HepG2 (cell line): ENCODE results near the gene SLC17A8. TPM values are rescaled to one million over a fixed set of nuclear protein-coding genes. Genes with fewer than 3 reads are reported as not detected.
A peak's percentile ranks its signal among the peaks of the same experiment; 100 is the strongest.

Experiments used
- AGO2 ChIP-seq: fragments of 200-400 bp; formaldehyde crosslinking; optimal IDR thresholded peaks from 2 replicates; pipeline ENCODE3; 2017; ENCODE audit warnings: mild to moderate bottlenecking, low read depth, low read length, moderate library complexity
- ARNTL ChIP-seq: sonication (generic); formaldehyde crosslinking; IDR thresholded peaks from 2 replicates; pipeline ENCODE4 v1.4.0; 2020; ENCODE audit warnings: mild to moderate bottlenecking, missing genetic modification reagents
- ATF5 ChIP-seq: sonication (generic); formaldehyde crosslinking; IDR thresholded peaks from 2 replicates; pipeline ENCODE4 v1.4.0; 2020; ENCODE audit warnings: mild to moderate bottlenecking, low read depth, missing genetic modification reagents
- FLYWCH1 ChIP-seq: sonication (generic); formaldehyde crosslinking; IDR thresholded peaks from 2 replicates; pipeline ENCODE4 v1.8.1; 2023; ENCODE audit warnings: mild to moderate bottlenecking, missing genetic modification reagents
- GLMP ChIP-seq: sonication (generic); formaldehyde crosslinking; IDR thresholded peaks from 2 replicates; pipeline ENCODE4 v1.9.0; 2021; ENCODE audit warnings: missing genetic modification reagents, mild to moderate bottlenecking, borderline replicate concordance
- IRX3 ChIP-seq: sonication (generic); formaldehyde crosslinking; IDR thresholded peaks from 2 replicates; pipeline ENCODE4 v1.8.1; 2023; ENCODE audit warnings: mild to moderate bottlenecking, low read depth, missing genetic modification reagents, borderline replicate concordance
- MAFF ChIP-seq: IDR thresholded peaks from 2 replicates; pipeline ENCODE4 v1.6.1; 2011; ENCODE audit warnings: low read depth, low read length, improper control_type of control experiment
- MXI1 ChIP-seq: IDR thresholded peaks from 3 replicates; pipeline ENCODE4 v1.6.1; 2012; ENCODE audit warnings: low read depth, low read length, inconsistent platforms, borderline replicate concordance
- SRSF1 ChIP-seq: fragments of 200-400 bp; formaldehyde crosslinking; optimal IDR thresholded peaks from 2 replicates; pipeline ENCODE3; 2017; ENCODE audit warnings: mild to moderate bottlenecking, low read depth, low read length, moderate library complexity
- TEAD3 ChIP-seq: optimal IDR thresholded peaks from 2 replicates; pipeline ENCODE3; 2016; ENCODE audit warnings: borderline replicate concordance
- THRA ChIP-seq: sonication (generic); formaldehyde crosslinking; IDR thresholded peaks from 2 replicates; pipeline ENCODE4 v1.4.0; 2020; ENCODE audit warnings: missing genetic modification reagents, borderline replicate concordance
- ZNF136 ChIP-seq: sonication (generic); formaldehyde crosslinking; IDR thresholded peaks from 2 replicates; pipeline ENCODE4 v1.8.1; 2022; ENCODE audit warnings: low read depth, mild to moderate bottlenecking, moderate library complexity, missing genetic modification reagents
- ZNF142 ChIP-seq: sonication (generic); formaldehyde crosslinking; IDR thresholded peaks from 2 replicates; pipeline ENCODE4 v1.4.0; 2020; ENCODE audit warnings: missing genetic modification reagents
- ZNF354B ChIP-seq: sonication (generic); formaldehyde crosslinking; IDR thresholded peaks from 2 replicates; pipeline ENCODE4 v1.8.0; 2022; ENCODE audit warnings: mild to moderate bottlenecking, missing genetic modification reagents
- ZNF441 ChIP-seq: sonication (generic); formaldehyde crosslinking; IDR thresholded peaks from 2 replicates; pipeline ENCODE4 v1.7.0; 2021; ENCODE audit warnings: missing genetic modification reagents, borderline replicate concordance
- ZNF574 ChIP-seq: sonication (generic); formaldehyde crosslinking; IDR thresholded peaks from 2 replicates; pipeline ENCODE4 v1.4.0; 2020; ENCODE audit warnings: missing genetic modification reagents
- ZNF619 ChIP-seq: sonication (generic); formaldehyde crosslinking; IDR thresholded peaks from 2 replicates; pipeline ENCODE4 v1.4.0; 2020; ENCODE audit warnings: mild to moderate bottlenecking, missing genetic modification reagents
- polyA plus RNA-seq, 8 experiments: library from polyadenylated mRNA; depleted of rRNA in 3 of 8; stranded (reverse) in 7 of 8; unstranded in 1 of 8; fragments of >200 nt; fragmentation: Illumina TruSeq in 4 of 8; extraction: Trizol in 4 of 8; gene quantifications; 2 replicates each; pipeline versions ENCODE4 v1.2.1 to v1.2.3, GENCODE V29; 2011 to 2016; ENCODE audit warnings: low read depth in 4 of 8, missing spikeins in 1 of 8, mixed read lengths in 1 of 8; ENCODE audit not compliant: insufficient read depth in 1 of 8
- total RNA-seq, 5 experiments: library from RNA; depleted of rRNA; stranded (reverse); fragments of >200 nt; fragmentation: Illumina TruSeq; extraction: Trizol; gene quantifications; 2 replicates each; pipeline ENCODE4 v1.2.3, GENCODE V29; 2016; ENCODE audit warnings: low read depth in 1 of 5

Gene SLC17A8
- total and polyA plus RNA-seq, 2 of the 13 experiments (the other 11 are each of a cell fraction or from before 2014, with no cell fraction given) = 0.07 to 0.15 TPM

GRCh38 chr12:100371146-100371545 lies 14.3 kb downstream of the SLC17A8 start (continued):
- TF ChIP-seq ZNF441 (no peak), ZNF354B (CRISPR knock-in tag) (no peak), SRSF1 (no peak), ZNF574 (CRISPR knock-in tag) (no peak), FLYWCH1 (CRISPR knock-in tag) (no peak), TEAD3 (peak; percentile 52), THRA (CRISPR knock-in tag) (0 out of 2 replicates have a peak, but pooled peaks have one; percentile 12), ATF5 (no peak), MXI1 (no peak), IRX3 (CRISPR knock-in tag) (no peak), AGO2 (no peak), GLMP (CRISPR knock-in tag) (no peak), MAFF (0 out of 2 replicates have a peak, but pooled peaks have one; percentile 25), ARNTL (CRISPR knock-in tag) (no peak), ZNF136 (CRISPR knock-in tag) (no peak), ZNF142 (no peak), ZNF619 (CRISPR knock-in tag) (no peak)
